Measurements from ENCODE around the gene KIF26A.

DNA sequence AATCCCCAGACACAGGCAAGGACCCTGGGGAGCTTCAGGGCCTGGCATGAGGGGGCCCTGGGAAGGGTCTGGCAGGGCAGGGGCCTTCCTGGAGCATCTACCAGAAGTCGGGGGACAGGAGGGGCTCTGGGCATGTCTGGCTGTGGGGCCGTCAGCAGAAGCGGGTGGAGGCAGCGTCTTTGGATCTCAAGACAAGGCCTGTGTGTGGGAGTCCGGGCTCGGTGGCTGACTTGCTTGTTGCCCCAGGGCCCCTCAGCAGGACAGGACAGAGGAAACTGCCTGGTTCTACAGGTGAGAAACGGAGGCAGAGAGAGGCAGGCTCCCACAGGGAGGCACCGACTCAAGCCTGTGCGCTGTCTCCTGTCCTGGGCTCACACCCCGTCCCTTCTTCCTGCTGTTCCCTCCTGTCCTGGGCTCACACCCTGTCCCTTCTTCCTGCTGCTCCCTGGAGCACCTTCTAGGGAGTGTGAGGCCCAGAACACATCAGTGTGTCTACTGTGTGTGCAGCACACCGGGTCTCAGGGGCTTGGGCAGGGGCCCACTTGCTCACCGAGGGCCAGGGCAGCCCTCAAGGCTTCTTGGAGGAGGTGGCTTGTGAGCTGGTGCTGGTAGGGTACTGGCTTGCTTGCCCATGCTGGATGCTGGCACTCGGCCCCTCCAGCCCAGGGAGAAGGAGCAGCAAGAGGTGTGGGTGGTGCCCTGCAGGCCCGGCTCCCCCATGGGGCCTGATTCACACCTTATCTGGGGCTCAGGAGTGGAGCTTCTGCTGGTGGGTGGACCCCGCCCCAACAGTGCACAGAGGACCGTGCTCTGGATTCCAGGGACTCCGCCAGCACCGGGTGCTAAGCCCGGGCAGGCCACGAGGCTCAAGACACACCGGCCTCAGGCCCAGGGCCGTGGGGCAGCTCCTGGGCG, 38.0 kb upstream of the KIF26A start:
- TF ChIP-seq POLR2A (IDR thresholded peaks at IDR 0.05), result no peak
- TF ChIP-seq, protein P1, sequence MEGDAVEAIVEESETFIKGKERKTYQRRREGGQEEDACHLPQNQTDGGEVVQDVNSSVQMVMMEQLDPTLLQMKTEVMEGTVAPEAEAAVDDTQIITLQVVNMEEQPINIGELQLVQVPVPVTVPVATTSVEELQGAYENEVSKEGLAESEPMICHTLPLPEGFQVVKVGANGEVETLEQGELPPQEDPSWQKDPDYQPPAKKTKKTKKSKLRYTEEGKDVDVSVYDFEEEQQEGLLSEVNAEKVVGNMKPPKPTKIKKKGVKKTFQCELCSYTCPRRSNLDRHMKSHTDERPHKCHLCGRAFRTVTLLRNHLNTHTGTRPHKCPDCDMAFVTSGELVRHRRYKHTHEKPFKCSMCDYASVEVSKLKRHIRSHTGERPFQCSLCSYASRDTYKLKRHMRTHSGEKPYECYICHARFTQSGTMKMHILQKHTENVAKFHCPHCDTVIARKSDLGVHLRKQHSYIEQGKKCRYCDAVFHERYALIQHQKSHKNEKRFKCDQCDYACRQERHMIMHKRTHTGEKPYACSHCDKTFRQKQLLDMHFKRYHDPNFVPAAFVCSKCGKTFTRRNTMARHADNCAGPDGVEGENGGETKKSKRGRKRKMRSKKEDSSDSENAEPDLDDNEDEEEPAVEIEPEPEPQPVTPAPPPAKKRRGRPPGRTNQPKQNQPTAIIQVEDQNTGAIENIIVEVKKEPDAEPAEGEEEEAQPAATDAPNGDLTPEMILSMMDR (IDR thresholded peaks at IDR 0.05), result no peak
